ENCODE data around the gene S100A12.

Gene S100A12

GRCh38 chr1:153397051-153397923, 21.9 kb upstream of the S100A12 start:
- DNase-seq (ENCODE audit: low read depth): no peak

- DNase-seq (ENCODE audit: low read depth): no peak
These were observed 21.0 kb upstream of the S100A12 start for GRCh38 chr1:153396461-153396860.

- DNase-seq (ENCODE audit: low read depth): no peak
These were observed 20.4 kb upstream of the S100A12 start for GRCh38 chr1:153395776-153396175.

GRCh38 chr1:153395136-153395685, 19.8 kb upstream of the S100A12 start:
- no peak for DNase-seq (ENCODE audit: low read depth)

- DNase-seq (ENCODE audit: low read depth): no peak
These were observed 19.0 kb upstream of the S100A12 start for GRCh38 chr1:153394391-153394790.

- DNase-seq (ENCODE audit: low read depth): no peak
These were observed 18.5 kb upstream of the S100A12 start for GRCh38 chr1:153393926-153394325.

- no peak for DNase-seq (ENCODE audit: low read depth)
These were observed 17.4 kb upstream of the S100A12 start for GRCh38 chr1:153392822-153393221.

- no peak for DNase-seq (ENCODE audit: low read depth)
These were observed 16.8 kb upstream of the S100A12 start for GRCh38 chr1:153392258-153392657.

GRCh38 chr1:153390938-153391710, 15.7 kb upstream of the S100A12 start, which contains the start of gene S100A8:
Gene S100A8 (minus strand): TSS chr1:153391073. CDS start chr1:153390535, 538 bp downstream.
- DNase-seq (ENCODE audit: low read depth): no peak

- no peak for DNase-seq (ENCODE audit: low read depth)
These were observed 14.8 kb upstream of the S100A12 start for GRCh38 chr1:153389973-153390879.

- no peak for DNase-seq (ENCODE audit: low read depth)
These were observed 14.0 kb upstream of the S100A12 start for GRCh38 chr1:153389401-153389800.

- DNase-seq (ENCODE audit: low read depth): no peak
These were observed 12.4 kb upstream of the S100A12 start for GRCh38 chr1:153387785-153388184.

GRCh38 chr1:153387001-153387400, 11.6 kb upstream of the S100A12 start:
- no peak for DNase-seq (ENCODE audit: low read depth)

GRCh38 chr1:153386500-153386901, 11.1 kb upstream of the S100A12 start:
- no peak for DNase-seq (ENCODE audit: low read depth)

- DNase-seq (ENCODE audit: low read depth): no peak
These were observed 9.6 kb upstream of the S100A12 start for GRCh38 chr1:153384958-153385580.

GRCh38 chr1:153380711-153381110, 5.3 kb upstream of the S100A12 start:
- DNase-seq (ENCODE audit: low read depth): no peak

- DNase-seq (ENCODE audit: low read depth): no peak
These were observed 4.2 kb upstream of the S100A12 start for GRCh38 chr1:153379591-153379990.

GRCh38 chr1:153374071-153374470, 1.4 kb downstream of the S100A12 start:
- no peak for DNase-seq (ENCODE audit: low read depth)

- no peak for DNase-seq (ENCODE audit: low read depth)
These were observed 2.9 kb downstream of the S100A12 start for GRCh38 chr1:153372571-153372970.

GRCh38 chr1:153371231-153371630, 4.2 kb downstream of the S100A12 start:
- no peak for DNase-seq (ENCODE audit: low read depth)

- no peak for DNase-seq (ENCODE audit: low read depth)
These were observed 5.3 kb downstream of the S100A12 start for GRCh38 chr1:153370146-153370545.
